IPS-18a (cell line): ENCODE measurements around the gene DISC1.

ENCODE experiments used
- H3K27ac ChIP-seq: one replicate; pipeline ENCODE4 v1.5.1; 2013; ENCODE audit warnings: low read length
- H3K27me3 ChIP-seq: one replicate; pipeline ENCODE4 v1.6.1; 2013; ENCODE audit warnings: mild to moderate bottlenecking, low read length; ENCODE audit not compliant: control insufficient read depth, insufficient read depth
- H3K36me3 ChIP-seq: one replicate; pipeline ENCODE4 v1.6.1; 2013; ENCODE audit warnings: low read depth, low read length; ENCODE audit not compliant: control insufficient read depth
- H3K4me1 ChIP-seq: one replicate; pipeline ENCODE4 v1.6.1; 2013; ENCODE audit warnings: low read depth, low read length; ENCODE audit not compliant: control insufficient read depth
- H3K4me3 ChIP-seq: one replicate; pipeline ENCODE4 v1.5.1; 2013; ENCODE audit warnings: low read length
- H3K9ac ChIP-seq: one replicate; pipeline ENCODE4 v1.6.1; 2013; ENCODE audit warnings: mild to moderate bottlenecking, low read length, moderate library complexity
- H3K9me3 ChIP-seq: one replicate; pipeline ENCODE4 v1.6.1; 2013; ENCODE audit warnings: low read depth, low read length; ENCODE audit not compliant: control insufficient read depth

DISC1 gene

GRCh38 chr1:232017759-232018158, 391.2 kb downstream of the DISC1 start:
- Histone ChIP-seq H3K4me1 (peaks cover 15% of the 10 kb centered on the region), H3K9me3 (no peaks in the 10 kb centered on the region), H3K9ac (no peak overlapping the region), H3K27ac (no peak overlapping the region), H3K27me3 (no peaks in the 10 kb centered on the region), H3K4me3 (no peak overlapping the region), H3K36me3 (no peaks in the 10 kb centered on the region)

DNA sequence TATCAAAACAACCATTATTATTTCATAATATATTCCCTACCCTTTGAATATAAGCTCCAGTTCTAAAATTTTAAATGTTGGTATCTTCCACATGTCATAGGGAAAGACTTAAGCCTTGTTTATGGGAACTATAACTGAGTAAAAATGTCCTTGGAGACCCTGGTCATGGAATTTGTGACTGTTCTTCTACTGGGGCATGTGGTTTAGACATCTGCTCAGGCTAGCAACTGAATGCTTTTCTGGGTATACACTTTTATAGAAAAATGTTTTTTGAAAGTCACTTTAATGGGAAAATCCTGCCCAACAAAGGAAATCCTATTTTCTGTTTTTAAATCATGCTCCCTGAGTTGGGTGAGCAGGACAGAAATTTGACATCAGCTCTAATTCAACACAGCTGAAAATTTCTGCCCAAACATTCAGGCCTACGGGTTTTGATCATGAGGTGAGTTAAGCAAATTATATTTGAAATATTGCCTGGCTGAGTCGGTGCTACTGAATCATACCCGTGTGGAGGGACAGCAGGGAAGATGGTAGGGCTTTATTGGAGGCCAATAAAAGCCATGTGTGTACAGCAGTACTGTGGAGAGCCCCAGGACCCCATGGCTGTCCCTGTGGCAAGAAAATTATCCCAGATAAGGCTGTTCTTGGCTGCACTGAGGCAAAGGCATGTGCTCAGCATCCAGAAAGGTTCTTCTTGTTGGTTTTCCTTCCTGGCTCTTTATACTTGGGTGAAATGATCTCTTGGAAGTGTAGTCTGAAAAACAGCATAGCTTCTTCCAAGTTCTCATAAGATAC, 391.8 kb downstream of the DISC1 start:
- H3K4me3 ChIP-seq: no peak overlapping the region
- H3K4me1 ChIP-seq: peaks cover 11% of the 10 kb centered on the region
- H3K27me3 ChIP-seq: no peaks in the 10 kb centered on the region
- no peaks in the 10 kb centered on the region for H3K9me3 ChIP-seq
- no peaks in the 10 kb centered on the region for H3K36me3 ChIP-seq
- no peak overlapping the region for H3K27ac ChIP-seq
- H3K9ac ChIP-seq: no peak overlapping the region

DNA sequence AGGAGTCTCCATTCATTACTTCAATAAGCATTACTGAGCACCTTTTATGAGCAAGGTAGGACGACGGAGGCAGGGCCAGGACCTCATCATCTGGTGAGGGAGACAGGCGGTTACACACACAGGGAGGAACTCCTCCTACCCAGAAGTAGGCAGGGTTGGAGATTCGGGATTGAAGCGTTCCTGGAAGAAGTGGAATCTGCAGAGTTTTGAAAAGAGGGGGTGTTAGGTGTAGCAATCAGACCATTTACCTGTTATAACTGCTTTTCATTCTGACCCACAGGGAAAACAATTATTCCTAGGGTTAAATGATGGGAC, 392.4 kb downstream of the DISC1 start:
- H3K27me3 ChIP-seq: no peaks in the 10 kb centered on the region
- H3K9ac ChIP-seq: no peak overlapping the region
- H3K9me3 ChIP-seq: no peaks in the 10 kb centered on the region
- H3K27ac ChIP-seq: no peak overlapping the region
- no peaks in the 10 kb centered on the region for H3K36me3 ChIP-seq
- H3K4me1 ChIP-seq: peaks cover 8% of the 10 kb centered on the region
- H3K4me3 ChIP-seq: no peak overlapping the region

DNA sequence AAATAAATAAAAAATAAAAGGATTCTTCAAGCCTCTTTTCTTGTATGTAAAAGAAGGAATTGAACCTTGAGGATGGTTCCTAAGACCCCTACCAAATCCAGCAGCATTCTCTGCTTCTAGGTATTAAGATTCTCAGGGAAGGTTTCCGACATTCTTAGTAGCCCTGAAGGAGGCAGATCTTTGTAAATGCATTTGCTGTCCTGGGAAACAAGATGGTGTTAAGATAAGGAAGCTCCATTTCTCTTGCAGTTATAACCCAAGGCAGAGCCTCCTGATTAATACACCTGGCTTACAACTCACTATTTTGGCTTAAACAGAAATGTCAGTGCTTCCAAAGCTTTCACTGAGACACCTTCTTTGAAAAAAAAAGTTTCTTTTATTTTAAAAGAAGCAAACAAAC, 393.8 kb downstream of the DISC1 start:
- Histone ChIP-seq H3K4me3 (no peak overlapping the region), H3K27me3 (no peaks in the 10 kb centered on the region), H3K9me3 (no peaks in the 10 kb centered on the region), H3K36me3 (no peaks in the 10 kb centered on the region), H3K27ac (no peak overlapping the region), H3K4me1 (peaks cover 5% of the 10 kb centered on the region), H3K9ac (no peak overlapping the region)

GRCh38 chr1:232029315-232029714, 402.7 kb downstream of the DISC1 start:
- Histone ChIP-seq H3K4me1 (no peaks in the 10 kb centered on the region), H3K4me3 (no peak overlapping the region), H3K27me3 (no peaks in the 10 kb centered on the region), H3K36me3 (no peaks in the 10 kb centered on the region), H3K9me3 (no peaks in the 10 kb centered on the region), H3K9ac (no peak overlapping the region), H3K27ac (no peak overlapping the region)

- no peaks in the 10 kb centered on the region for H3K27me3 ChIP-seq
- H3K27ac ChIP-seq: no peak overlapping the region
- H3K9ac ChIP-seq: no peak overlapping the region
- no peaks in the 10 kb centered on the region for H3K36me3 ChIP-seq
- H3K4me3 ChIP-seq: no peak overlapping the region
- H3K9me3 ChIP-seq: no peaks in the 10 kb centered on the region
- H3K4me1 ChIP-seq: no peaks in the 10 kb centered on the region
These were observed 404.6 kb downstream of the DISC1 start for GRCh38 chr1:232031156-232031555.

GRCh38 chr1:232033285-232033684, 406.7 kb downstream of the DISC1 start:
- Histone ChIP-seq H3K4me3 (no peak overlapping the region), H3K36me3 (no peaks in the 10 kb centered on the region), H3K9ac (no peak overlapping the region), H3K9me3 (no peaks in the 10 kb centered on the region), H3K27me3 (no peaks in the 10 kb centered on the region), H3K27ac (no peak overlapping the region), H3K4me1 (no peaks in the 10 kb centered on the region)

- Histone ChIP-seq H3K27ac (no peak overlapping the region), H3K9me3 (no peaks in the 10 kb centered on the region), H3K4me1 (no peaks in the 10 kb centered on the region), H3K36me3 (no peaks in the 10 kb centered on the region), H3K9ac (no peak overlapping the region), H3K4me3 (no peak overlapping the region), H3K27me3 (no peaks in the 10 kb centered on the region)
These were observed 408.0 kb downstream of the DISC1 start for GRCh38 chr1:232034556-232034955.

DNA sequence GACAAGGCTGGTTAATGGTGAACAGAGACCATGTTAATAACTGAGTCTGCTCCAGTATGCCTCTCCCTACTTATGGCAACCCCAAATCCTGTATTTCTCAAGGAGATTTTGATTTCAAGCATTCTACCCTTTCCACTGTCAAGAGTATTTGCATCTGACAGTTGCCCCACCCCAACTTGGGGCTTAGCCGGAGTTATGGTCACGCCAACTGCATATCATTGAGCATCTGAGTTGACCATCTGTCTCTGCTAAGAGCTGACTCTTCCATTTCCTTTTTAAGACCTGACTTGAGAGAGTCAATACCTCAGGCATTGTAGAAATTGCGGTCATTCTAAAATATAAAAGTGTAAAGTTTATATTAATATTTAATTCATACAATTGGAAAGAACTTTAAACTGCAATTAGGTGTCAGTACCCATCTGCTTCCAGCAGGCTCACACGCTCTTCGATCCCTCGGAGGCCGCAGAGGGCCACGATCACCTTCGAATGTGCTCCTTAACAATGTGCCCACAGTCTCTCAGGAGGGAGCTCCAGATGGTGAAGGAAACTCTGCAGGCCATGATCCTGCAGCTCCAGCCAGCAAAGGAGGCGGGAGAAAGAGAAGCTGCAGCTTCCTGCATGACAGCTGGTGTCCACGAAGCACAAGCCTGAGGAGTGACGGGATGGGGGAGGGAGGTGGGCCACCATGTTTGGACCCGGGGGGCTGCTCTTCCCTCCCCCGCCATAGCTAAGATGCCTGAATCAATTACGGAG, 409.8 kb downstream of the DISC1 start:
- no peaks in the 10 kb centered on the region for H3K4me1 ChIP-seq
- no peak overlapping the region for H3K4me3 ChIP-seq
- H3K27me3 ChIP-seq: no peaks in the 10 kb centered on the region
- no peaks in the 10 kb centered on the region for H3K36me3 ChIP-seq
- no peak overlapping the region for H3K9ac ChIP-seq
- no peaks in the 10 kb centered on the region for H3K9me3 ChIP-seq
- H3K27ac ChIP-seq: no peak overlapping the region

DNA sequence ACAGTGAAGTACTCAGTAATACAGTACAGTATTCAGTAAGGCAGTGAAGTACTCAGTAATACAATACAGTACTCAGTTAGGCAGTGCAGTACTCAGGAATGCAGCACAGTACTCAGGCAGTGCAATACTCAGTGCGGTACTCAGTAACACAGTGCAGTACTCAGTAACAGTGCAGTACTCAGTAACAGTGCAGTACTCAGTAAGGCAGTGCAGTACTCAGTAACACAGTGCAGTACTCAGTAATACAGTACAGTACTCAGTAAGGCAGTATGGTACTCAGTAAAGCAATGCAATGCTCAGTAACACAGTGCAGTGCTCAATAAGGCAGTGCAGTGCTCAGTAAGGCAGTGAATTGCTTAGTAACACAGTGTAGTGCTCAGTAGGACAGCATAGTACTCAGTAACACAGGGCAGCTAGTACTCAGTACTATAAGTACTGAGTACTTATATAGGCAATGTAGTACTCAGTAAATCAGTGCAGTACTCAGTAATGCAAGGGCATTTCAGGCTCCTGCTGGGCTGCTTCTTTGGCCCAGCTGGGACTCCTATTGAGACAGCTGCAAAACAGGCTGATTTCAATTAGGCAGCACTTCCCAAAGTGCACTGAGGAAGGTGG, 411.3 kb downstream of the DISC1 start:
- H3K9me3 ChIP-seq: no peaks in the 10 kb centered on the region

DNA sequence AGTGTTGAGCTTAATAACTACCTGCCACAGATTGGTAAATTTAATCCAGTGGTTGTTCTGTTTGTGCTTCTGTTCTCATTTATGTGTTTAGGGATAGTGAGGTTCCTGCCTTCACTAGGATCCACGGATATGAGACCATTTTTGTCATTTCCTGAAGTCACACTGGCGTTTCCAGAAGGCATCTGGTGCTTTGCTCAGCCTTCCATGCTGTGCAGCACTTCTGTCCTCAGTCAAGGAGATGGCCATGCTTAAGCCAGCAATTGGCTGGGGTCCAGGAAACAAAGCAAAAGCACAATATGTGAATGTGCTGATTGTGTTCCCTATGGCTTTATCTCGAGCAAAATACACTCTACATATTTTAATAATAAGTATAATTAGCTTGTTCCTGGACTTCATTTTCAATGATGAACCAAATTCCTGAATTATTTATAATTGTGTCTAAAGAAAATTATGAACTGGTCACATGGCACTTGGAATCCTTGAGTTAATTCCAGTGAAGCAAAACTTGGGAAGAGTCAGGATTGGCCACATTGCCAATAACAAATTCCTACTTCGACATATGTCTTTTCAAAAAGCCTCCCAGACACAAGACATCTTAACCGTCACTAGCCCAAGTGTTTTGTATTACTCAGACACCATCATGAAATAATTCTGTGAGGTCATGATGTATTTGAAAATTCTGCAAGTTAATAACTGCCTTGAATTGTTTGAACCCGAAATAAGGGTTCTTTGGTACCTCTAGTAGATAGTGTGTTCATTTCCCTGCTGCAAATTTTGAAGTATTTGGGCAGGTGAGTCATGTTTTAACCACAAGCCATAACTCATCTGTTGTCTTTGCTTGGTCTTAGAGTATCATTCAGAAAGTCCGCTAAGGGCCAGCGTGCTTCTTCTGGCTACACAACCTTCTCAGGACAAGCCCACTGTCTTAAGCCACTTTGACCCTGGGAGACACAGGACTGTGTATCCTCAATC, 412.4 kb downstream of the DISC1 start:
- Histone ChIP-seq H3K36me3 (no peaks in the 10 kb centered on the region), H3K9ac (no peak overlapping the region), H3K4me3 (no peak overlapping the region), H3K27me3 (no peaks in the 10 kb centered on the region), H3K27ac (no peak overlapping the region), H3K9me3 (no peaks in the 10 kb centered on the region), H3K4me1 (no peaks in the 10 kb centered on the region)

More for the DNA sequence above, 411.3 kb downstream of the DISC1 start:
- H3K4me1 ChIP-seq: no peaks in the 10 kb centered on the region
- H3K9ac ChIP-seq: no peak overlapping the region
- H3K4me3 ChIP-seq: no peak overlapping the region
- no peak overlapping the region for H3K27ac ChIP-seq
- H3K27me3 ChIP-seq: no peaks in the 10 kb centered on the region
- no peaks in the 10 kb centered on the region for H3K36me3 ChIP-seq
